HG03196 (cell line): ENCODE results near the gene RAE1.
A peak's percentile ranks its signal among the peaks of the same experiment; 100 is the strongest.

Source experiments
- ATAC-seq: cut with Tn5 transposase; IDR thresholded peaks from one replicate; pipeline ENCODE4 v1.9.1; 2021; ENCODE audit not compliant: unreplicated experiment

RAE1 gene

DNA sequence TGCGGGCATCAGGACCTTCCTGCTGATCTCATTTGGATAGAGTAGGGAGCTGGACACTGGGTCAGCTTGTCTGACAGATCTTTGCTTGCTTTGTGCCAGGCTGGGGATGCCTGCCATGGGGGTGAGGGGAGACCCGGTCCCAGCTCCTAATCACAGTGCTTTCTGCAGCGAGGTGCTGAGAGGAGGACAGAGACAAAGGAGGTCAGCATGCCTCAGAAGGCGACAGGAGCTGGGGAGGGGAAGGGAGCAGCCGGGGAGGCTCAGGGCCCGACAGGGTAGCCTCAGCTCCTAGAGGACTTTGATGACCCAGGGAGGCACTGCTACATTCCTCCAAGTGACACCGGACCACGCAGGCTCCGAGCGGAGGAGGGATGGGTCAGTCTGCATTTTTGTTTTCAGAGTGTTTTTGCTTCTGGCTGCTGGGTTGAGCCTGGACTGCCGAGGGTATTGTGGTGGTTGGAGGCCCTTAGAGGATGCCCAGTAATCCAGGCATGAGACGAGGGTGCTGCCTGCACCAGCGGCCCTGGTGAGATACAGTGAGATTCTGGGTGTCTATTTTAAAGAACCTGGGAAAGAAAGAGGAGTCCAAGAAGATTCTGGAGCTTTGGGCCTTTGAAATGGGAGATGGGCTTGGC is 48.0 kb downstream of the RAE1 start:
- ATAC-seq = no peak

DNA sequence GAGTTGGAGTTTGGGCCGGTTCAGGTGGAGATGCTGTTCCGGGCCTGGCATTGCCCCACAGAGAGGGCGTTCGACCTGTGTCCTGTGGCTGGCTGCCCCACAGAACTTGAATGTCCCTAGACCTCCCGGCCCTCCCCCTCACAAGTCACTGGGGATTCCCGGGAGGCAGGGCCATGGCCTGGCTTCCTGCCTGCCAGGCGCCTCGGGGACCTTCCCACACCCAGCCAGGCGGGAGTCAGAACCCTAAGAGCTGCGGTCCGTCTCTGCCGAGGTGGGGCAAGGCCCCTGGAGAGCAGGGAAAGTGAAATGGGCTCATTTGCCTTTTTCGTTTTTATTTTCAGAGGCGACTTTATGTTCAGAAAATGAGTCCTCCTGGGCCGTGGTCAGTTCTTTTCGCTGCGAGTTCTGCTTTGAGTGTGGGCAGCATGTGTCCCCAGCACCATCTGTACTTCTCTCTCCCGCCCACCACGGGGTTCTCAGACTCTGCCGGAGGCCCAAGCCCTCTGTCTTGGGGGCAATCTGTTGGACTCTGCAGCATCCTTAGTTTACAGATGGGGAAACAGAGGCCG is 48.6 kb downstream of the RAE1 start:
- peak; percentile 39 for ATAC-seq

DNA sequence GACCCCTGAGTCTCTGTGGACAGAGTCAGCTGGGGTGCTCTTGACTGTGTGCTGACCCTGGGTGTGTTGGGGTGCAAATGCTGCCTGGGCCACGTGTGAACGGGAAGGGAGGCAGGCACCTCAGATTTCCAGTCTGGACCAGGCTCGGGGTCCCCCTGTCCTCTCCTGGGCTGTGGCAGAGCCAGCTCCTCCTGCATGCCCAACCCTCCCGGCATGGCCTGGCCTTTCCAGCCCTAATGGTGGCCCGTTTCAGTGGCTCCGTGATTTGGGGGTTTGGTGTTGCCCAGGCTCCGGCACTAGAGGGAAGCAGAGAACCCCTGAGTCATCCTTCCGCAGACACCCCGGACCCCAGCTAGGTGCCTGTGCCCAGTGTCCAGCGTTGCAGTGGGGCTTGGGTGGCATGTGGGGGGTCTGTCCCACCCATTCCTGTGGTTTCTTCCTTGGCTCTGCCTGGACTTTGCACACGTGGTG is 49.2 kb downstream of the RAE1 start:
- no peak for ATAC-seq

DNA sequence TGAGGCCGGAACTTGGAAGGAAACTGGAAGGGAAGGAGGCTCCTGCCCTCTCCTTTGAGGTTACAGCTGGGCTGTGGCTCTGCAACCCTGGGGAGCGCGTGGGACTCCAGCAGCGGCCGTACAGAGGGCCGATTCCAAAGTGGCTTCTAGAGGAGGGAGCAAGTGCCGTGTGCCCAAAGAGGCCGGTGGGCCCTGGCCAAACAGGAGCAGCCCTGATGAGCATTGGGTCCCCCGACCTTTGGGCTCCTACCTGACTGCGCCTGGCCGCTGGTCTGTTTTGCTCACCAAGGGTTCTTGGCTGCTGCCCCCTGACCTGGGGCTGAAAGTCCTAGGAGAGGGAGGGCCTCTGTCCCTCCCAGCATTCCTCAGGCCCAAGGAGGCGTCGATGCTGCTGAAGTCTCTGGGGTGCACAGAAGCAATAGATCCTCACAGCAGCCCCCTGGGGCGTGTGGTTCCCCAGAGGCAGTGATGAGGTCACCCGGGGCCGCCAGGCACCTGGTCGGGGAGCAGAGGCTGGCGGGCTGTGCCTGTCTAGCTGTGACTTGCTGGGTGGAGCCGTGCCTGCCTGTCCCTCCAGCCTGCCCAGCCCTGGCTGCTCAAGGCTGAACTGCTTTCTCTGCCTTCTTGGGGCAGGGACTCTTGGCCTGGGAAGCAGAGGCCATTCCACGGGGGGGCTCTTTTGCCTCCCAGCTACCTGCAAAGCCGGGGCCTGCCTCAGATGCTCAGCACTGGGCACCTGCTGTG is 49.9 kb downstream of the RAE1 start:
- ATAC-seq = no peak

DNA sequence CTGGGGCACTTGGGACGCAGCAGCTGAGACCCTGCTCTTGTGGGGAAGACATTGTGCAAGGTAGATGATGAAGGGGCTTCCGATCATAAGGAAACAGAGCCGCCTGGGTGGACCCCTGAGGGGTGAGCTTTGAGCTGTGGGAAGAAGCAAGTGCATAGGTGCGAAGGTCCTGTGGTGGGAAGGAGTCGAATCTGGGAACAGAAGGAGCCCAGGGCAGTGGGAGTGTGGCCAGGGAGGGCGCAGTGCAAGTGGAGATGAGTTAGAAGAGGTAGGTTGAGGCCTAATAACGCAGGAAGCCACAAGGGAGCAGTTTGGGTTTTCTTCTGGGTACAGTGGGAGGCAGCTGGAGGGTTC is 50.5 kb downstream of the RAE1 start:
- ATAC-seq = no peak

DNA sequence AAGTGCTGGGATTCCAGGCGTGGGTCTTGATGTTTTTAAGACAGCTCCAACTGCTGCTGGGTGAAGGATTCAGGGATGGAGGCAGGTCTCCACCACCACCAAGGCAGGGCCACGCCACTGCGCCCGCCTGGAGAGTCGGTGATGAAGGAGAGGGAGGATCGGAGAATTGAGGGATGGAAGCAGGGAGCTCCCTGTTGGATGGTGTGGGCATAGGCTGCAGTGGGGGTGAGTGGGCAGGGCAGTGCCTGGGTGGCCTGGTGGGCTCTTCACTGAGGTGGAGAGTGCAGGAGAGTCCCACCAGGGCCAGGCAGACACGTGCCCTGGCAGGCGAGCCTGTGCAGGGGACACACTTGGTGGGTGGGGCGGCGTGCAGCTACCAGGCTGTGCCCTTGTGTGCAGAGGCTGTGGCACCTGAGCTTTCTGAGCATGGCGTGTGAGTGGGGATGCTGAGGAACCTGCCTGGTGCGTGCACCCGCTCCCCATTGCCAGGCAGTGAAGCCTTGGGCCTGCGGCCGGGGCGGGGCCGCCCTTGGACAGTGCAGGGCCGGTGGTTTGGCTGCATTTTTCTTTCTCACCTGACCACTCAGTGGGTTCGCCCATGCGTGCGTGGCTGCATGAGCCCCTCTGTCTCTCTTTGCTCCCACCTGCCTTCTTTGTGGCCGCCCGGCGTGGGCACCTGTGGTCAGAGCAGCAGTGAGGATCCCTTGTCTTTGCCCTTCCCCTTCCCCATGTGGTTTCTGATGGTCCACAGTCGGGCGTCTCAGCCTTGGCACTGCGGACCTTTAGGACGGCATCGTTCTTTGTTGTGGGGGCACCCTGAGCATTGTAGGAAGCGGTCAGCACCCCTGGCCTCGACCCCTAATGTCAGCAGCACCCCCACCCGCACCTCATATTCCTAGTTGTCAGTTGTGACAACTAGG is 51.4 kb downstream of the RAE1 start:
- ATAC-seq = no peak

DNA sequence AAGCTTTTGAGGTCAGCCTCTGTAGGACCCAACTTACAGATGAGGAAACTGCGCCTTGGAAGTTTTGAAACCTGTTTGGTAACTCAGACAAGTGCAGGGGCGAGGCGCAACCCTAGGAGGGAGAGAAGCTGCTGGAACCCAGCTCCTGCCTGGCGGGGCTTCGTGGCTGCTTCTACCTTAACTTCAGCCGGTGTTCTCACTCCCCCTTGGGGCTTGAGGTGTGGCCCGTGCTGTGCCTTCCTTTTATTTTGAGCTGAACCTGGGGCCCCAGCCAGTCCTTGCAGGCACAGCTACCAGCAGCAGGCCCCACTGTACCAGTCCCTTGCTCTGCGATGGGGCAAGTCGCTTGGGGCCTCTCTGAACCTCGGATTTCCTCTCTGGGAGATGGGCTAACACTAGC is 52.2 kb downstream of the RAE1 start:
- no peak for ATAC-seq

DNA sequence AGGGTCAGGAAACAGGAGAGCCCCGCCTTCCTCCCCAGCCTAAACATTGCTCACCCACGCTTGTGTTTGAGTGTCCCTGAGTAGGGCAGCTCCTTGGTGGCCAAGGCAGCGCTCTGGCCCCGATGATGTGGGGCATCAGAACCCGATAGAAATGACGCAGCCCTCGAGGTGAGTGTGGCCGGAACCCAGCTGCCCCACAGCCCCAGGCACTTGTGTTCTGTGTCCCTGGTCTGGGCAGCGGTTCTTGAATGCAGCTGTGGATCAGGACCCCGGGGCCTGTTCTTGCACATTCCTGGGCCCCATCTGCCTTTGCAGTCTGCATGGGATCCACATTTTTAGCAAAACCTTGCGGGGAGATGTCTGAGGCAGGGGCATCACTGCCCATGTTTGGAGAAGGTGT is 53.0 kb downstream of the RAE1 start:
- ATAC-seq = no peak

DNA sequence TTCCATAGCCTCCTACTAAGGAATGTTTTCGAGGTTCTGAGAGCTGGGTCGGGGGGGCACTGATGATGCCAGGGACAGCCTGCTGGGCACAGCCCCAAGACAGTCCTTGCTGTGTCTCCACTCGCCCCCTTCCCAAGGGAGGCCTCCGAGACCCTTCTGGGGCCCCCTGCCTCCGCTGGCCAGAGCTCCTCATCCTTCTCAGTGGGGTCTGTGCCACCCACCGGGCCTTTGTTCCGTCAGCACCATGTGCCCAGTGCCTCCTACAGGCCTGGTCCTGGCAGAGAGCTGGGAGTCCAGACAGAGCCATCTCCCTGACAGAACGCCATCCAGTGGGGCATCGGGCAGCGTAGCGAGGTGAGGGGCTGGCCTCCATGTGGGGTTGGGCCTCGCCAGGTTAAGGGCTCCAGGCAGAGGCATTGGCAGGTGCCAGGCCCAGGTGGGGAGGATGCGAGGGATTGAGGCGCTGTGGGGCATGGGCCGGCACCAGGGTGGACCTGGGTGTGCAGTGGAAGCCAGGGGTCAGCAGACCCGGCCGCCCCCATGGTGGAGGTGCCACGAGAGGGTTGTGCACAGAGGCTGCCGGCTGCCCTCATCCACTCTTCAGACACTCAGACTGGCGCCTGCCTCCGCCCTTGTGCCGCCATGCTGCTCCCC is 53.5 kb downstream of the RAE1 start:
- no peak for ATAC-seq

DNA sequence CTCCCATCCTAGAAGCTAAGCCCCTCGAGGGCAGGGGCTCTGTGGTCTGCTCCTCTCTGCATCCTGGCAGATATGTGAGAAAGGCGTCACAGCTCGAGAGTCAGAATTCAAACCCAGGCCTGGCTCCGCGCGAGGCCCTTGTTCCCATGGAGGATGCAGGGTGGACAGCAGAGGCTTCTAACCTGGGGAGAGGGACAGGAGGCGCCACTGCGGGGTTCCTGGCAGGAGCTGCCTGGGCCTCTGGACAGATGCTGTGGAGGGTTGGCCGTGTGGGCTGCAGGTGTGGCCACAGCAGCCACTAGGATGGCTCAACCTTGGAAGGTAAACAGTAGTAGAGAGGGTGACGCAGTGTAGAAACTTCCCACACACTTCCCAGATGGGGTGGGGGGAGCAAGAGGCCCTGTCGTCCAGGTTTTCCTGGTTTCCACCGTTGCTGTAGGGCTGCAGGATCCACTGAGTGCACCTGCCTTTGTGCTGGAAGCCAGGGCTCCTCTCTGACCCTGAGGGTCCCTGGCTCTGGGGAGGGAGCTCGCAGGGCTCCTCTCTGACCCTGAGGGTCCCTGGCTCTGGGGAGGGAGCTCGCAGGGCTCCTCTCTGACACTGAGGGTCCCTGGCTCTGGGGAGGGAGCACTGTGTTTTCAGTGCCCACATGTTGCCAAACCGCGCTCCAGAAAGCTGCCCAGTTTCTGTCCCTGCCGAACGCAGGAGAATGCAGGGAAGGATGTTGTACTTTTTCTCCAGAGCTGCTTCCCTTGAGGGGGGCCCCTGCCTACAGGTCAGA is 54.4 kb downstream of the RAE1 start:
- no peak for ATAC-seq

DNA sequence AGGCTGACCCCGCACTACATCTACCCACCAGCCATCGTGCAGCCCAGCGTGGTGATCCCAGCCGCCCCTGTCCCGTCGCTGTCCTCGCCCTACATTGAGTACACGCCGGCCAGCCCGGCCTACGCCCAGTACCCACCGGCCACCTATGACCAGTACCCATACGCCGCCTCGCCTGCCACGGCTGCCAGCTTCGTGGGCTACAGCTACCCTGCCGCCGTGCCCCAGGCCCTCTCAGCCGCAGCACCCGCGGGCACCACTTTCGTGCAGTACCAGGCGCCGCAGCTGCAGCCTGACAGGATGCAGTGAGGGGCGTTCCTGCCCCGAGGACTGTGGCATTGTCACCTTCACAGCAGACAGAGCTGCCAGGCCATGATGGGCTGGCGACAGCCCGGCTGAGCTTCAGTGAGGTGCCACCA is 56.5 kb downstream of the RAE1 start:
- no peak for ATAC-seq

DNA sequence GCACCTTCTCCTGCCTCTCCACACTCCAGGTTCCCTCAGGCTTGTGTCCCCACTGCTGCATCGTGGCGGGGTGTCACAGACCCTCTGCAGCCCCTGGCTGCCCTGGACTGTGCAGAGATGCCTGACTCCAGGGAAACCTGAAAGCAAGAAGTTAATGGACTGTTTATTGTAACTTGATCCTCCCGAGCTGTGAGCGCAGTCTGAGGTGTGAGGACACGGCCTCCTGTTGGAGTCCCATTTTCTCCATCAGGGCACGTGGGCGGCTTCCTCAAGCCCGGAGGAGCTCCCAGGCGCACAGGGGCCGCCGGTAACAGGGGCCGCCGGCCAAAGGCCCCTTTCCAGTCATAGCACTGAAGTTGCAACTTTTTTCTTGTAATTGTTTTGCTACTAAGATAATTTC is 57.1 kb downstream of the RAE1 start:
- no peak for ATAC-seq

DNA sequence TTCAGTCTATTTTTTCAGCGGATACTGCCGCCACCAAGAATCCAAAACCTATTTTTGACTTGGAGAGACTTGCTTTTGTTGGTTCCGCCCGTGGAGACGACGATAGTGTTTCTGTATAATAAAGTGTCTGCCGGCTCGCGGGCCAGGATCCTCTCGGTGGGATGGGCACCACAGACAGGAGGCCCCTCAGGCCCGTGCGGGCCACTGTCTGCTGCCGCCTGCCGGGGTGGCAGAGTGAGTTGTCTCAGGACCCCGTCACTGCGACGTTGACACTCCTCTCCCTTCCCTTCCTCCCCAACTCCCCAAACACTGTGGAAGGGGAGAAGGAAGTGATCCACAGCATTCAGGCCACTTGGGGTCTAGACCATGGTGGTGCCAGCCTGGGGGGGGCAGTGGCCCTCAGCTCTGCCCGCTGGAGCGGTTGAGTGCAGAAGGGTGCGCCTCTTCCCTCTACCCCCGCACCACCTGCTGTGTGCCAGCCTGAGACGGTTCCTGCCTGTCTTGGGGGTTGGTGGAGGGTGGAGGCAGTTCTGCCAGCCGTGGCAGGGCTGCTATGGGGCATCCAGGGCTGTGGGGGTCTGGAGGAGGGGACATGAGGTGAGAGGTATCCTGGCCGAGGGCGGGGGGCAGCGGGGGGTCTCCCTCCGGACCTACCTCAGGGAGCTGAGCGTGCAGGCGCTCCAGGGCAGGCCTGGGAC is 57.6 kb downstream of the RAE1 start:
- no peak for ATAC-seq

DNA sequence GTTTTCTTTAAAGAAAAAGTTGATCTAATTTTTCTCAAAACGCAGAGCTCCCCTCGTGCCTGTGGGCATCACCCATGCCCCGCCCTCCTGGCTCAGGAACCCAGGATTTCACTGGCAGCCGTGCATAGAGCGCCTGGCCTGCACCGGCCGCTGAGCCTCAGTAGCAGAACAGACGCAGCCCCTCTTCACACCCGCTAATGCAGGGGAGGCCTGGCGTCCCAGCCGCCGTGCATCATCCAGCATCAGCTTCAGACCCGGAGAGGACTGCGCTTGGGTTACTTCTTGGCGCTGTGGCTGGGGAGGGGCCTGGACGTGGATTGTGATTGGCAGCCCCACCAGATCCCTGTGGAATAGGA is 58.2 kb downstream of the RAE1 start:
- no peak for ATAC-seq

DNA sequence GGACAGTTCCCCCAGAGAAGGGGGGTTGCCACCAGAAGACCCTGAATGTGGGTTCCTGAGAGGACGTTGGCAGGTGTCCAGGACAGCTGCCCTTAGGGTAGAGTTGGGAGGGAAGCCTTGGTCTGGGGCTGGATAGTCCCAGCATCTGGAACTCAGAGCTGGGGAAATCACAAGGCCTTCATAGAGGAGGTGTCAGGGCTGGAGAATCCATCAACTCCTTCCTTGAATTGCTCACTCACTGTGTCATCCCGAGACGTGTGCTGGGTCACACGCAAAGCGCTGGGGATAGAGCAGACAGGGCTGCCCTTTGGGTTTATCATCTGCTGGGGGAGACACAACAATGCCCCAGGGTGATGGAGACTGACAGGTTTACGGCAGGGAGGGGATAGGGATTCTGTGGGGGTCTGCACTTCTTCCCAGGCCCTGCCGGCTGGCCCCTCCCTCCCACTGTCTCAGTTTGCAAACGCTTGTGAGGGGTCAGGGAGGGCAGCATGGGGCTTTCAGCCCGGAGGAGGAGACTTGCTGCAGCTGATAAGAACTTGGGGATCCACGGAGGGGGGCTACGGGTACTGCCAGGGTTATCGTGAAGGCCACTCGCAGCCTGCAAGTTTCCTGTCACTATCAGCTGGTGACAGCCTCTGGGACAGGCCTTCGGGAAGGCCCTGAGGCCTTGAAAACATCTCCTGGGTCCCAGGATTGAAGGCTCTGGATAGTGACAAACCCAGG is 58.8 kb downstream of the RAE1 start:
- ATAC-seq = no peak

DNA sequence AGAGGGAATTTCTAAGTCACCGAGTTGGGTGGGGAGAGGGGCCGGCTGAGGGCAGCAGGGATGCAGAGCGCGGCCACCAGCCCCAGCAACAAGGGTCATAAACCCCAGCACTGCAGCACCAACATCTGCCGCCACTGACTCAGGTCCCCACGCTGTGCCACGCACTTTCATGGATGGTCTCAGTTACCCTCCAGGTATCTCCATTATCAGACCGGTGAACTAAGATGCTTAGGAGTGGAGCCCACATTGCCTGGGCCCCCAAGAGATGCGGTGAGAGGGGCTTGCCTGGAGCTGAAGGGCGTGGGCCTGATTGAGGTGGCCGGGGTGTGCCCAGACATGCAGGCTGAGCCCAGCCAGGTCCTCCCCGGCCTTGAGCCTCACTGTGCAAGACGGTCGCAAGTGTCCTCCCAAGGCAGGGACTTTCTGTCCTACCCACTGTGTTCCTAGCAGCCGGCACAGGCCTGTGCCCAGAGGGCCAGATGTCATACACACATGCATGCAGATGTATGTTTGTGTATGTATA is 59.4 kb downstream of the RAE1 start:
- no peak for ATAC-seq

DNA sequence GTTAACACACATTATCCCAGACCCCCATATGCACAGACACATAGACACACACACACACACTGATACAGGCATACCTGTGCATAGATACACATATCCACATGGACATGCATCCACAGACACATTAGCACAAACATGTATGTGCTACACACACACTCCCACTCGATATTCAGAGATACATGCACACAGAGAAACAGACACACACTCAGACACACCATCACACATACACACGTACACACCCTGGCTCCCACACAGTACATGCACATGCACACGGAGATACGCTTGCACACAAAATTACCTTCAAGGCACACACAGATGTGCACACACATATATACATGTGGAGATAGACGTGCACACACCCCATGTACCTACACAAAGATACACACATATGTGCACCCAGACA is 59.9 kb downstream of the RAE1 start:
- ATAC-seq = no peak

DNA sequence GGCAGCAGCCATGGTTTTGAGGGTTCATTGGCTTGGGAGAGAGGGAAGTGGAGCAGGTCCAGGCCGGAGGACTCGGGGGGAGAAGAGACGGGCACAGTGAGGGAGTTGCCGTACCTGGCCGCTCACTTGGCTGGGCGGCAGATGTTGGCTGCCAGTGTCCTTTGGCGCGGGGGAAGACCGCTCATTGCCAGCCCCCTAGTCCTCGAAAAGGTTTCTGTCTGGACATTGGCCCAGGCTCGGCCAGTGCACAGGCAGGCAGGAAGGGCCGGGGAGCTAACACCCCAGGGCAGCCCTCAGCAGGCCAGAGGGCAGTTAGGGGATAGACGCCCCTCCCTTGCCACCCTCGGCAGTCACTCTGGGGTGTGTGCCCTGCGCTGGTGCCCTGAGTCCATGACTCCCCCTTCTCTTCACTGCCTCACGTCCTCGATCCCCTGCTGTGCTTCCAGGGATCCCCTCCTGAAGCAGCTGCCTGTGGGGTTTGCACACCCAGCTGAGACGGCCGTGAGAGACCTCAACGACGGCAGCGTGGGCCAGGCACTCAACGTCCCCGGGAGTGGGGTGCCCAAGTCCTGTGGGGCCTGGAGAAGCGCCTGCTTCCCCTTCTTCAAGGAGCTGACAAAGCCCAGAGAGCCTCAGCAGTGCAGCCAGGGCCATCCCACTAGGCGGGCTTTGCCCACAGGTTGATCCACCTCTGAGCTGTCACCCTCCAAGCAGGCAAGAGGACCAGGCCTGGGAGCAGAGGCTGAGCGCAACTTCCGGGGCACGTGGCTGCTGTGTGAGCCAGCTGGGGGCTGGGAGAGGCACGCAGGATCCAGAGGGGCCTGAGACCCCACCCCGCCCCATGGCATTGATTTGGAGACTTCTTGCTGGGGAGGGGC is 60.6 kb downstream of the RAE1 start:
- no peak for ATAC-seq
